ENCODE data around the gene MRPS27.

The MRPS27 gene

DNA sequence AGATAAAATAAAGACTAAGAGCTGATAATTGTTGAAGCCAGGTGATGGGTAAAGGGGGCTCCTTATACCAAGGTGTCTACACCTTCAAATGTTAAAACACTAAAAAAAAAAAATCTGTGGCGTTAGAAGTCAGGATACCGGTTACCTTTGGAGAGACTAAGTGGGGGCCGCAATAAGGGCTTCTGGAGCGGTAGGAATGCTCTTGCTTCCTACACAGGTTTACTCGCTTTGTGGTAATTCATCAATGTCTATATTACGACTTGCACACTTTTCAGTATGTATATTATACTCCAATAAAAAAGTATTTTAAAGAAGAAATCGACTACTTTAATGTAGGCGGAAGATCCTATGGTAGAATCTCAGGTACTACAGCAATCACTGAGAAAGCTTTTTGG is 12.5 kb downstream of the MRPS27 start:
- no peak for TF ChIP-seq SIN3A (IDR thresholded peaks at IDR 0.05; ENCODE audit: borderline replicate concordance, insufficient read depth, low read length)
- TF ChIP-seq TAF1 (IDR thresholded peaks at IDR 0.05; ENCODE audit: borderline replicate concordance, insufficient read depth, low read length) = no peak
- TF ChIP-seq, protein P1, sequence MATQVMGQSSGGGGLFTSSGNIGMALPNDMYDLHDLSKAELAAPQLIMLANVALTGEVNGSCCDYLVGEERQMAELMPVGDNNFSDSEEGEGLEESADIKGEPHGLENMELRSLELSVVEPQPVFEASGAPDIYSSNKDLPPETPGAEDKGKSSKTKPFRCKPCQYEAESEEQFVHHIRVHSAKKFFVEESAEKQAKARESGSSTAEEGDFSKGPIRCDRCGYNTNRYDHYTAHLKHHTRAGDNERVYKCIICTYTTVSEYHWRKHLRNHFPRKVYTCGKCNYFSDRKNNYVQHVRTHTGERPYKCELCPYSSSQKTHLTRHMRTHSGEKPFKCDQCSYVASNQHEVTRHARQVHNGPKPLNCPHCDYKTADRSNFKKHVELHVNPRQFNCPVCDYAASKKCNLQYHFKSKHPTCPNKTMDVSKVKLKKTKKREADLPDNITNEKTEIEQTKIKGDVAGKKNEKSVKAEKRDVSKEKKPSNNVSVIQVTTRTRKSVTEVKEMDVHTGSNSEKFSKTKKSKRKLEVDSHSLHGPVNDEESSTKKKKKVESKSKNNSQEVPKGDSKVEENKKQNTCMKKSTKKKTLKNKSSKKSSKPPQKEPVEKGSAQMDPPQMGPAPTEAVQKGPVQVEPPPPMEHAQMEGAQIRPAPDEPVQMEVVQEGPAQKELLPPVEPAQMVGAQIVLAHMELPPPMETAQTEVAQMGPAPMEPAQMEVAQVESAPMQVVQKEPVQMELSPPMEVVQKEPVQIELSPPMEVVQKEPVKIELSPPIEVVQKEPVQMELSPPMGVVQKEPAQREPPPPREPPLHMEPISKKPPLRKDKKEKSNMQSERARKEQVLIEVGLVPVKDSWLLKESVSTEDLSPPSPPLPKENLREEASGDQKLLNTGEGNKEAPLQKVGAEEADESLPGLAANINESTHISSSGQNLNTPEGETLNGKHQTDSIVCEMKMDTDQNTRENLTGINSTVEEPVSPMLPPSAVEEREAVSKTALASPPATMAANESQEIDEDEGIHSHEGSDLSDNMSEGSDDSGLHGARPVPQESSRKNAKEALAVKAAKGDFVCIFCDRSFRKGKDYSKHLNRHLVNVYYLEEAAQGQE (IDR thresholded peaks at IDR 0.05; ENCODE audit: insufficient read depth in 1 of 2, low read depth in 2 of 2, low read length in 2 of 2) = no peak

DNA sequence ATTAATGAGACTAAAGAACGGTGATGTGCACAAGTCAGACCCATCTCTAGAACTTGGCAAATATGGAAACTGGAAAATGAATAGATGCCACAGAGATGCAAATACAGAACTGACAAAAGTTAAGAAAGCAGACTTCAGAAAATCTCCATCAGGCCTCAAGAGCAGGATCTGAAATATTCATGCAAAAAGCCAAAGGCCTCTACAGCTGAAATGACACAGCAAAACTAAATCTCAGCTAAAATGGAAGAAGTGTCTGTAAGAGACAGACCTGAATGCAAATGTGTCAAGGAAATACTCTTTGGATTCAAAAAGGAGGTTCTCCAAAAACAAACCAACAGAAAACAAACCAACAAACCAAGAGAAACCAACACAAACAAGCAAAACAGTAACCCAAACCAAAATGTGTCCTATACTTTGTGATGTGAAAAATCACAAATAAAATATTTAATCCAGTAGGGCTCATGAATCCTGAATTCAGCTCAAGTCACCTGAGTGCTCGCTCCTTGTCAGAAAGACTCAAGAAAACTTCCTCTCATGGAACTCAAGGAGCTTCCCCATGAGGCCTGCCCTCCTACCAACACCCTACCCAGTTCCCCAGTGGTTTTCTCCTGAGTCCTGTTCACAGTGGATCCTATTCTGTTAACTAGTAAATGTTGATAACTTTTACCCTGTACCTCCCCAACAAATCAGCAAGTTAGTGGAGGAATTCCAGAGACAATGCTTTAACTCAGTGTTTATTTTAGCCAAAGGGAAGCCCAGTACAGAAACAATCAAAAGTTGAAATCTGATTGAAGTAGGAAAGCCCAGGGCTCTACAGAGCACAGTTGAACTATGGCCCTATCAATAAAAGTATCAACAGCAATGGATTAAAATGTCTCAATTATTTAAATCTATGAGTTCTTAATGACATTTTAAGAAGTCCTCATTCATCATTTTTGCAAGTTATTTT is 14.6 kb downstream of the MRPS27 start:
- TF ChIP-seq, protein P1 (IDR thresholded peaks at IDR 0.05; ENCODE audit: insufficient read depth in 1 of 2, low read depth in 2 of 2, low read length in 2 of 2) = no peak
- TF ChIP-seq TAF1 (IDR thresholded peaks at IDR 0.05; ENCODE audit: borderline replicate concordance, insufficient read depth, low read length) (no peak), FOXP2 (optimal IDR thresholded peaks at IDR 0.05; ENCODE audit: borderline replicate concordance, extremely low read depth, extremely low read length, insufficient read depth) (no peak), SIN3A (IDR thresholded peaks at IDR 0.05; ENCODE audit: borderline replicate concordance, insufficient read depth, low read length) (no peak), POLR2AphosphoS5 (IDR thresholded peaks at IDR 0.05; ENCODE audit: low read depth, low read length) (no peak)

DNA sequence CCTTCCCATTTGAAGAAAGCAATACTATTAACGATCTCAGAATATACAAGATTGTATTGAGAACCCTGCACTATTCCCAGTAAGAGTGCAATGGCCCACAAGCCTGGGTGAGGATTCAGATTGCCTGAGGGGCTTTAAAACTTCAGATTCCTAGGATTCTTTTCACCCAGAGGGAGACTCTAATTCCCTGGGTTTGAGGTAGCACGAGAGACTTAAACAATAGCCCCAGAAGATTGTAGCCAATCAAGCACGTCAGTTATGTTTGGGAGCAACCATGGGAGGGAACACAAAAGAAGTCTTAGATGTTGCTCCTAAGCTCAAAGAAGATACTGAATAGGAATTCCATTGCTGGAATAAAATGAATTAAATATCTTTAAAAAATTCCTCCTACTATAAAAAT is 17.9 kb downstream of the MRPS27 start:
- TF ChIP-seq, protein P1 (IDR thresholded peaks at IDR 0.05; ENCODE audit: insufficient read depth in 1 of 2, low read depth in 2 of 2, low read length in 2 of 2) = no peak
- TF ChIP-seq POLR2AphosphoS5 (IDR thresholded peaks at IDR 0.05; ENCODE audit: low read depth, low read length) = no peak
- no peak for TF ChIP-seq SIN3A (IDR thresholded peaks at IDR 0.05; ENCODE audit: borderline replicate concordance, insufficient read depth, low read length)
- TF ChIP-seq TAF1 (IDR thresholded peaks at IDR 0.05; ENCODE audit: borderline replicate concordance, insufficient read depth, low read length) = no peak
- TF ChIP-seq FOXP2 (optimal IDR thresholded peaks at IDR 0.05; ENCODE audit: borderline replicate concordance, extremely low read depth, extremely low read length, insufficient read depth) = no peak

DNA sequence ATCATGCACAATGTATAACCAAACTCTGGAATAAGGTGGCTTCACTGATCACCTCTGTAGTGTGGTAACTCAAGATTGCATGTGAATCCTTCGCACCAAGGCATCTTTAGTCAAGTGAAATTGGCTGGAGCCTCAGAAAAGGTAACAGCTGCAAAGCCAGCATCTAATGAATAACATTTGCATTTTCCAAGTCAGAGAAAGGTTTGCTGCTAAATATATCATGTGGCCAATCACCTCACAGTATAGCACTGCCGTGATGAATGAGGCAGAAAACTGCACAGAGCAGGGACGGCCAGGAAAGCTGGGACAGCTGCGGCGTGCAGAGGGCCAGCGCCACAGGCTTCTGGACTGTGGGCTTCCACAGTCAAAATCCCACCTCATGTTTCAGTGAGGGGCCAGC is 18.5 kb downstream of the MRPS27 start:
- TF ChIP-seq POLR2AphosphoS5 (IDR thresholded peaks at IDR 0.05; ENCODE audit: low read depth, low read length) (no peak), TAF1 (IDR thresholded peaks at IDR 0.05; ENCODE audit: borderline replicate concordance, insufficient read depth, low read length) (no peak), FOXP2 (optimal IDR thresholded peaks at IDR 0.05; ENCODE audit: borderline replicate concordance, extremely low read depth, extremely low read length, insufficient read depth) (no peak)
- TF ChIP-seq, protein P1 (IDR thresholded peaks at IDR 0.05; ENCODE audit: insufficient read depth in 1 of 2, low read depth in 2 of 2, low read length in 2 of 2) = no peak
